Activated naive CD4-positive, alpha-beta T cell treated with Interleukin-2 at 50 U/mL for 16 hours (primary cell): ENCODE data around the gene CLHC1.
A peak's percentile ranks its signal among the peaks of the same experiment; 100 is the strongest.

Experiments used
- DNase-seq: peaks from one replicate; pipeline ENCODE4 v3.0.0-alpha.2; 2020

The CLHC1 gene

DNA sequence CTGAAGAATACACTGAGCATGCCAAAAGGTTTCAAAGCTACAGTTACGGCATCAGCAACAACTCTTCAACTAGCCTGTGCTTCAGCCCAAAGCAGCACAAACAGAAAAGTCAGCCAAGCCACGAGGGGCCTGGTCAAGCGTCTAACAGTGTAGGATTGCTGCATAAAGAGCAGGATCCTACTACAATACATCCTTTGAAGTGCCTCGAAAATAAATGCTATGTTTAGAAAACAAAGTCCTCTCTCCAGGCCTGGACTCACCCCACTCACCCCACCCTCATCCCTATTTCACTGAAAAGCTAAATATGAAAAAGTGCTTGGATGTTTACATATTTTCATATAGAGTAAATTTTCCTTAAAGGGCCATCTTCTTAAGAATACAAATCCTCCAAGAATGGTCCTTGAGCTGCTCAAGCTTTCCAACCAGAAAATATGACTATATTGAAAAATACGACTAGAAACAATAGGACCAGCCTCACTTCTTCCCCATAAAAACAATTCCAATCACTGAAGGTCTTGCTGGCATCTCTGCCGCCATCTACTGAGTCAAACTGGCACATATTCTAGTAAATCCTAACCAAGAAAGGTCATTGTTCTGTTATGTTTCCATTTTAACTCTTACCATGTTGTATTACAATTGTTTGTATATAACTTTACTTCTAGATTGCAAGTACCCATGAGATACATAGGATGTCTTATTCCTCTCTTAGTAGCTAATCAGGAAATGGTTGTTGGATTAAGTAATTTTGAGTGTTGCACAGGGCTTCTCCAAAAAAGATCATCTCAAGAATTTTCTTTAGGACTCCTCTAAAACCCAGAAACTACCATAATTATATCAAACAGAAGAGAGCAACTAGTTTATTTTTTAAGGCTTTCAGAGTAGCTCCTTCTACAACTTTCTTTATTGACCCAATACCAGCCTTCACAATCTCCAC, 63.6 kb downstream of the CLHC1 start:
- peak; percentile 10 for DNase-seq

GRCh38 chr2:55165626-55166025, 66.5 kb downstream of the CLHC1 start:
- DNase-seq: no peak

GRCh38 chr2:55164534-55165480, 67.3 kb downstream of the CLHC1 start:
- DNase-seq: no peak

DNA sequence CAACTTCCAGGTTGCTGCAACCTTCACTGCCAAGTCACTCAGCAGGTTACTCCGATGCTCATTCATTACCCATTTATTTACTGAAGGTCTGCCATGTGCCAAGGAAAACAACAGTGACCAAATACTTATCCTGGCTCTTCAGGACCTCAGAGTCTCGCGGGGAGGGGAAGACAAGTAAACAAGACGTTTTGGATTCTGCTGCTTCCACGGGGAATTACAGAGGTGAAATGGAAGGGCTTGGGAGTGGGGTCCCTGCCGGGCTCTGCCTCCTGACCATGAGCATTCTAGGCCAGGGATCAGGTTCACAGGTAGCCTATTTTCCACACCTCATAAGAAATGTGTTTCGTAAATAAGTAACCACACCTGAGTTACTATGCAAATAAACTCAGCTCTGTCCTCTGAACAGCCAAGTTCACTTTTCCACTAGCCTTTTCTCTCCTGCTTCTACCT, 68.1 kb downstream of the CLHC1 start:
- no peak for DNase-seq

DNA sequence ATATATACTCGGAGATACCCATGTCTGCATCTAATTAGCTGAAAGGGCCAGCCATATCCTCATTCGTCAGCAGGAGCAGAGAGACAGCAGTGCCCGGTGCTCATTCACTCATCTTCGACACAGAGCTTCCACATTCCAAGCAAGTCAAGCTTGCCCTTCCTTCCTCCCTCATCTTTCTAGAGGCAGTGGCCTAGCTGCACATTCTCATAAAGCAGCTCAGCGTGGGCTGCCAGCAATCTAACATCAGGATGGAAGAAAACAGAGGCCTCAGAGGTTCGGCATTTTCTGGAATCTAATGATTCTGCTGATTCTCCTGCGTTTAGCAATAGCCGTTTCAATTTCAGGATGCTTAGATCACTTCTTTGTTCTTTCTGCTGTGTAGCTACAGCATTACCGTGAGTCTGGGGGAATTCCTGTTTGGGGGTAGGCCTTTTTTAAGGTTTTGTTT, 68.8 kb downstream of the CLHC1 start:
- DNase-seq: no peak

GRCh38 chr2:55162284-55163006, 69.6 kb downstream of the CLHC1 start:
- DNase-seq: no peak

DNA sequence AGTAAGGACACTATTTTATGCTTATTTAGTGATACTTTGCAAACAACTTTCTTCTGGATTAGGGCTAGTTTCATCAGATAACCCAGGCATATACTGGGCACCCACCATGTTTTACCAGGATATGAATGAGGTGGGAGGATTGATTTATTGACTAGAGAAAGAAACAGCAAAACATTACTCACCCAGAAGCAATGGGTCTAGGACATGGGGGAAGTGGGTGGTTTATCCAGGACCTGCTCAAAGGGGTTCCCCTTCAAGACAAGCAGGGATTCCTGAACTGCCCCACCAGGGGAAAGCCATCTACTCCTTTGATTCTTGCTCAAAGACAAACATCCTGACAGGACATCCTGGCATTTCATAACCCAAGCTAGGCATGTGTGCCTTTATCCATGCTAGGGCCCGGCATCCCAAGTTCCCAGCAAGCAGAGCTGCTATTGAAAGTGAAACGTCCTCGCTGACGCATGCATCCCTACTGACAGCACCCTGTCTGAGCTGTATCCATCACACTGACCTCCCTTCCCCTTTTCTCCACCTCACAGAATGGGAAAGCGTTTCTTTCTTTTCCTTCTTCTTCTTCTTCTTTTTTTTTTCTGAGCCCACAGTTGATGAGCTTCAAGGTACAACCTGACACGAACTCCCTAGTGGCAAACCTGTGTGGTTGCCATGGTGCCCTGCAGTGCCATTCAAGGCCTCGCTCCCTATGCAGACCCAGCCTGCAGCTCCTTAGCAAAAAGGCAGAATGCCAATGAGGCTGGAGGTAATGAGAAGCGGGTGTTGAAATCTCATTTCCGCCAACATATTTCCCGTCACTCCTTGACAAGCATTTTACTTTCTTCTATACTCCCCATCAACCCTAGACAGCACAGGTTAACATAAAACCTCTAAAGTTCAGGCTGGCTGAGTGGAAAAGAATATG, 70.5 kb downstream of the CLHC1 start:
- no peak for DNase-seq

GRCh38 chr2:55160422-55160821, 71.7 kb downstream of the CLHC1 start:
- DNase-seq: no peak

DNA sequence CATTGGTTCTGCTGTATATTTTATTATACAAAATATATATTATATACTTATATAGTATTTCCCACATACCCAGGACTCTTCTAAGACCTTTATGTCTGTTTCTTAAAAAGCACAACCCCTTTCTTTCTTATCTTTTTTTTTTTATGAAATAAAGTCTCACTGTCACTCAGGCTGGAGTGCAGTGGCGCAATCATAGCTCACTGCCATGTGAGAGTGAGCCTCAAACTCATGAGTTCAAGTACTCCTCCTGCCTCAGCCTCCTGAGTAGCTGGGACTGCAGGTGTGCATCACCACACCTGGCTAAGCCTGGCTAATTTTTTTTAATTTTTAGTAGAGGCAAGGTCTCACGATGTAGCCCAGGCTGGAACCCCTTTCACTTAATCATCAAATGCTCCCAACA, 72.3 kb downstream of the CLHC1 start:
- DNase-seq: no peak

GRCh38 chr2:55159037-55159651, 72.9 kb downstream of the CLHC1 start:
- no peak for DNase-seq

- no peak for DNase-seq
These were observed 73.8 kb downstream of the CLHC1 start for GRCh38 chr2:55158111-55158814.

GRCh38 chr2:55157474-55157884, 74.6 kb downstream of the CLHC1 start:
- no peak for DNase-seq

- DNase-seq: no peak
These were observed 75.1 kb downstream of the CLHC1 start for GRCh38 chr2:55156984-55157383.

DNA sequence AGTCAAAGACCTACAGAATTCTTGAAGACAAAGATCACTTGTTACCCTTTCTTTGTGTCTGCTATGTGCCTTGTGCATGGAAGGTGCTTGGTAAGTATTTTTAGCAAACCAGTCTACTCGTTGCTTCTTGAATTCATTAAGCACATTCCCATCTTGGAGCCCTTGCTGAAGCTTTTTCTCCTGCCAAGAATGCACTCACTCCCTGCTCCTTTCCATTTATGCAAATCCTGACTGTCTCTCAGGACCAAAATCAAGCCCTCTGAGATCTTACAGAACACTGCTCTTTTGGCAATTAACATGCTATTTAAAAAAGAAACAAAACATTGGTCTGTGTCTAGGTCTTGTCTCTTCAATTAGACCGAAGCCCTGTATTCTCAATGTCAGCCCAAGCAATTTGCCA, 75.8 kb downstream of the CLHC1 start:
- DNase-seq: no peak

DNA sequence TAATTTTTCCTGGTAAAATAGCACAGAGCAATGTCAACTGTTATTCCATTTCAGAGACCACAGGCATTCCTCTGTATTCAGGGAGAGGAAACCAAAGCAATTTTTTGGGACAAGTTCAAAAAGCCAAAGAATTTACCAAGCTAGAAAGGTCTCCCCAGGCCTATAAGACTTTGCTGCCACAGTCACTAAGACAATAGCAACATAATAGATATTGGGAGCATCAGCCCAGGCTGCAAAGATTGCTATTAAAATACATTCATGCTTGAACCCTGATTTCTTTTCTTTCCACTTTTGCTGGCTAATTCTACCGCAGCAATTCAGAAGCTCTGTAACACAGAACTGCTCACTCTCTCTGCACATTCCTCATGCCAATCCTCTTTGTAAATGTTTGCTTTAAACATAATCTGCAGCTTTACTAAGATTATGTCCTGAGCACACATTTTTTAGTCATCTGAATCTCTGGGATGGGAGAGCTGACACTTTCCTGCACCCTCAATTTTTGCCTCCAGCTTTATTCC, 76.3 kb downstream of the CLHC1 start:
- DNase-seq: no peak

GRCh38 chr2:55155206-55155605, 76.9 kb downstream of the CLHC1 start:
- no peak for DNase-seq

DNA sequence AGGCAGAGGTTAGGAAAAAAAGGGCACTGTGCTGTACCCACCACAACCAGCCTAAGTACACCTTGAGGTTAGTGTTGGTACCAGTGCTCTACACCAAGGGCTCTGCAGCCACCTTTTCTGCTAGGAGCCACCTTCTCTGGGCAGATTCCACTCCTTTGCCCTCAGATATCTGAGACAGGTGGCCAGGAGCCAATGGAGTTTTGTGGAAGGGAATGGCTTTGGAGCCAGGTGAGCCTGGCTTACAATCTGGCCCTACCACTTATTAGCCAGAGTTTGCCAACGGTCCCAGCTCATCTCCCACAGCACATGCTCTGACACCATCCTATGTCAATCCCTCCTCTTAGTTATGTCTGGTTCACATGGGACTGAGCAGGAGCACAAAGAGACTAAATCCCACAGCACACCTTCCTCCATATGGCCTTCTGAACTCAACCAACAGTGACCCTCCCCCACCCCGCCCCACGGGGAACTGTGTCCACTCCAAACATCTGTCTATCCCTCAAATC, 77.5 kb downstream of the CLHC1 start:
- no peak for DNase-seq

- no peak for DNase-seq
These were observed 78.4 kb downstream of the CLHC1 start for GRCh38 chr2:55153584-55154299.
